ENCODE measurements around the gene C16orf74. TPM values are rescaled to one million over a fixed set of nuclear protein-coding genes. Genes with fewer than 3 reads are reported as not detected.

C16orf74 gene
- total and polyA plus RNA-seq, 10 donors = 12.1 to 107 (median 19.3) TPM

- H3K27ac ChIP-seq = no peak overlapping the region
- TF ChIP-seq POLR2A (IDR thresholded peaks at IDR 0.05) = no peak
- TF ChIP-seq POLR2AphosphoS5 (IDR thresholded peaks at IDR 0.05) = no peak
- TF ChIP-seq CTCF (IDR thresholded peaks at IDR 0.05 in 8 of 11, conservative IDR thresholded peaks at IDR 0.05 in 3 of 11) = no peak
- H3K4me1 ChIP-seq = peaks cover 6 to 25% (median 16%) of the 10 kb centered on the region in 6 donors
Measured at GRCh38 chr16:85682516-85682915, 68.4 kb downstream of the C16orf74 start.

GRCh38 chr16:85681255-85681654, 69.6 kb downstream of the C16orf74 start:
- Histone ChIP-seq H3K9me3 (no peaks in the 10 kb centered on the region), H3K27ac (peak overlapping the region in 1 of 8 donors; percentile 35), H3K4me3 (no peak overlapping the region), H3K4me1 (peaks cover 6 to 21% (median 14%) of the 10 kb centered on the region in 6 donors), H3K36me3 (peaks cover 0 to 39% (median 16%) of the 10 kb centered on the region in 6 donors), H3K27me3 (replicated peaks in 1 of 7) (no peaks in the 10 kb centered on the region)
- peak; percentile 28 for DNase-seq
- WGBS, 5 donors = 63 to 82% (median 79%) methylated on average over 8 of the region's 8 CpGs
- intact Hi-C loops (cut with DNase I; ENCODE audit: low total_unique reads) = no loop called here
- no peak for TF ChIP-seq CTCF (IDR thresholded peaks at IDR 0.05 in 8 of 11, conservative IDR thresholded peaks at IDR 0.05 in 3 of 11)
- TF ChIP-seq POLR2AphosphoS5 (IDR thresholded peaks at IDR 0.05) = no peak
- TF ChIP-seq POLR2A (IDR thresholded peaks at IDR 0.05) = no peak

More at GRCh38 chr16:85682516-85682915, 68.4 kb downstream of the C16orf74 start:
- Histone ChIP-seq H3K4me3 (no peak overlapping the region), H3K9me3 (no peaks in the 10 kb centered on the region), H3K36me3 (peaks cover 0 to 27% (median 9%) of the 10 kb centered on the region in 6 donors), H3K27me3 (replicated peaks in 1 of 7) (peaks cover 0 to 4% (median 0%) of the 10 kb centered on the region in 7 donors)
- intact Hi-C loops (cut with DNase I; ENCODE audit: low total_unique reads) = no loop called here
- DNase-seq = peak; percentile 51
- WGBS, 5 donors = 88 to 97% (median 94%) methylated on average over 9 of the region's 9 CpGs

GRCh38 chr16:85680352-85680944, 70.4 kb downstream of the C16orf74 start:
- WGBS, 5 donors = 60 to 78% (median 66%) methylated on average over 6 of the region's 6 CpGs
- no peaks in the 10 kb centered on the region for H3K27me3 ChIP-seq (replicated peaks in 1 of 7)
- peak; percentile 30 for DNase-seq
- H3K4me3 ChIP-seq = peak overlapping the region in 2 of 8 donors; percentile 9 to 24
- intact Hi-C loops (cut with DNase I; ENCODE audit: low total_unique reads) = no loop called here
- H3K27ac ChIP-seq = peak overlapping the region in 3 of 8 donors; percentile 16 to 35 (median 31)
- no peaks in the 10 kb centered on the region for H3K9me3 ChIP-seq
- no peak for TF ChIP-seq POLR2AphosphoS5 (IDR thresholded peaks at IDR 0.05)
- H3K36me3 ChIP-seq = peaks cover 0 to 48% (median 17%) of the 10 kb centered on the region in 6 donors
- H3K4me1 ChIP-seq = peaks cover 6 to 25% (median 15%) of the 10 kb centered on the region in 6 donors

GRCh38 chr16:85679870-85680269, 71.0 kb downstream of the C16orf74 start:
- peaks cover 0 to 53% (median 20%) of the 10 kb centered on the region in 6 donors for H3K36me3 ChIP-seq
- intact Hi-C loops (cut with DNase I; ENCODE audit: low total_unique reads) = no loop called here
- H3K4me1 ChIP-seq = peaks cover 6 to 31% (median 18%) of the 10 kb centered on the region in 6 donors
- WGBS, 5 donors = 76 to 95% (median 86%) methylated on average over 6 of the region's 6 CpGs
- H3K27ac ChIP-seq = peak overlapping the region in 2 of 8 donors; percentile 31 to 35
- peak; percentile 57 for DNase-seq
- H3K4me3 ChIP-seq = peak overlapping the region in 1 of 8 donors; percentile 9
- no peaks in the 10 kb centered on the region for H3K27me3 ChIP-seq (replicated peaks in 1 of 7)
- H3K9me3 ChIP-seq = no peaks in the 10 kb centered on the region
- TF ChIP-seq CTCF (IDR thresholded peaks at IDR 0.05 in 8 of 11, conservative IDR thresholded peaks at IDR 0.05 in 3 of 11) (no peak), POLR2A (IDR thresholded peaks at IDR 0.05) (no peak), POLR2AphosphoS5 (IDR thresholded peaks at IDR 0.05) (no peak)
